ENCODE data around the gene MKI67.
A peak's percentile ranks its signal among the peaks of the same experiment; 100 is the strongest.

Gene MKI67

GRCh38 chr10:128064970-128065580 lies 61.1 kb downstream of the MKI67 start:
- no peak for TF ChIP-seq CTCF (conservative IDR thresholded peaks at IDR 0.05; ENCODE audit: control insufficient read depth, insufficient read depth, low read depth, low read length)
- DNase-seq (ENCODE audit: low read depth) = peak; percentile 73
- H3K4me3 ChIP-seq (ENCODE audit: control insufficient read depth, low read depth, low read length) = no peak overlapping the region

GRCh38 chr10:128064108-128064969 lies 61.9 kb downstream of the MKI67 start:
- no peak for TF ChIP-seq CTCF (conservative IDR thresholded peaks at IDR 0.05; ENCODE audit: control insufficient read depth, insufficient read depth, low read depth, low read length)
- peak; percentile 91 for DNase-seq (ENCODE audit: low read depth)
- no peak overlapping the region for H3K4me3 ChIP-seq (ENCODE audit: control insufficient read depth, low read depth, low read length)

GRCh38 chr10:128063736-128064107 lies 62.5 kb downstream of the MKI67 start:
- DNase-seq (ENCODE audit: low read depth) = no peak
- no peak for TF ChIP-seq CTCF (conservative IDR thresholded peaks at IDR 0.05; ENCODE audit: control insufficient read depth, insufficient read depth, low read depth, low read length)
- no peak overlapping the region for H3K4me3 ChIP-seq (ENCODE audit: control insufficient read depth, low read depth, low read length)

- H3K4me3 ChIP-seq (ENCODE audit: control insufficient read depth, low read depth, low read length) = no peak overlapping the region
- DNase-seq (ENCODE audit: low read depth) = no peak
- TF ChIP-seq CTCF (conservative IDR thresholded peaks at IDR 0.05; ENCODE audit: control insufficient read depth, insufficient read depth, low read depth, low read length) = no peak
These were observed 63.2 kb downstream of the MKI67 start for GRCh38 chr10:128062881-128063563.

GRCh38 chr10:128062331-128062880 lies 63.8 kb downstream of the MKI67 start:
- TF ChIP-seq CTCF (conservative IDR thresholded peaks at IDR 0.05; ENCODE audit: control insufficient read depth, insufficient read depth, low read depth, low read length) = no peak
- no peak overlapping the region for H3K4me3 ChIP-seq (ENCODE audit: control insufficient read depth, low read depth, low read length)
- DNase-seq (ENCODE audit: low read depth) = no peak

All from fibroblast of mammary gland (primary cell).